ENCODE results near the gene HACD3.
"Not testable (repeated sequence)": the region's sequence is repeated elsewhere in the genome, so short reads cannot be mapped to it uniquely, and the experiment has no call there.

The HACD3 gene

DNA sequence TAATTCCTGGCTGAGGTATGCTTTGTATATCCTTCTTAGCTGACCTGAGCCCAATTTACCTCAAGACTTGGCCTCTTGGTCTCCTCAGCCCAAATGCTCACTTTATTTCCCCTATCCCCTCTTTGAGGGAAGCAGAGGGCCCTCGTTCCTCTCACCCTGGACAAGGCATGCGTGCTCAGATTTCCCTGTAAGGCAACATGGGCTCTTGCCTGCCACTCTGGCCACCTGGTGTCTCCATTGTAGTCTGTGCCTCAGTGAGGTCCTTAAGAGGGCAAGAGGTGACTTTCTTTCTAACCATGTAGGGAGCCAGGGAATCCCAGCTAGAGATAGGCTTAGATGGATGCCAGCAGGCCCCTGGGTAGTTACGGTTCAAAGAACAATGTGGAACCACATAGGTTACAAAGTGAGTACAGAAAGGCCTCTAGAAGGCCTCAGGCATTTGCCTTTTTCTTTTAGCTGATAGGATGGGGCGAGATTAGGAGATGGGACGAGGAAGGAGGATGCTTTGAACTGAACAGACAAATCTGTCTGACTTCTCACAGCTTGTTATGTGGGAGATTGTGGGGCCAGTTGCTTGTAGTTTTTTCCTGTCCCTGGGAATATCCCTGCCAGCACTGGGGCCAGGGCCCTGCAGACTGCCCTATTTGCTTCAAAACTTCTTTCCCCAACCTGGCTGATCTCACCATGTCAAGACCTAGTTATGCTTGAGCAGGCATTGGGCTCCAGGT, 81.8 kb downstream of the HACD3 start:
- peak overlapping the region; percentile 83 for H3K4me3 ChIP-seq (ENCODE audit: low read length)
- H3K27ac ChIP-seq (ENCODE audit: low read length), result no peak overlapping the region
- H3K4me1 ChIP-seq (ENCODE audit: low read length), result peaks cover 16% of the 10 kb centered on the region
- H3K36me3 ChIP-seq (replicated peaks; ENCODE audit: low read depth, low read length), result peaks cover under 1% of the 10 kb centered on the region
- no peak overlapping the region for H2AFZ ChIP-seq (ENCODE audit: low read depth, low read length)
- TF ChIP-seq EZH2phosphoT487 (IDR thresholded peaks at IDR 0.05; ENCODE audit: low read depth), result no peak
- TF ChIP-seq, protein P1, sequence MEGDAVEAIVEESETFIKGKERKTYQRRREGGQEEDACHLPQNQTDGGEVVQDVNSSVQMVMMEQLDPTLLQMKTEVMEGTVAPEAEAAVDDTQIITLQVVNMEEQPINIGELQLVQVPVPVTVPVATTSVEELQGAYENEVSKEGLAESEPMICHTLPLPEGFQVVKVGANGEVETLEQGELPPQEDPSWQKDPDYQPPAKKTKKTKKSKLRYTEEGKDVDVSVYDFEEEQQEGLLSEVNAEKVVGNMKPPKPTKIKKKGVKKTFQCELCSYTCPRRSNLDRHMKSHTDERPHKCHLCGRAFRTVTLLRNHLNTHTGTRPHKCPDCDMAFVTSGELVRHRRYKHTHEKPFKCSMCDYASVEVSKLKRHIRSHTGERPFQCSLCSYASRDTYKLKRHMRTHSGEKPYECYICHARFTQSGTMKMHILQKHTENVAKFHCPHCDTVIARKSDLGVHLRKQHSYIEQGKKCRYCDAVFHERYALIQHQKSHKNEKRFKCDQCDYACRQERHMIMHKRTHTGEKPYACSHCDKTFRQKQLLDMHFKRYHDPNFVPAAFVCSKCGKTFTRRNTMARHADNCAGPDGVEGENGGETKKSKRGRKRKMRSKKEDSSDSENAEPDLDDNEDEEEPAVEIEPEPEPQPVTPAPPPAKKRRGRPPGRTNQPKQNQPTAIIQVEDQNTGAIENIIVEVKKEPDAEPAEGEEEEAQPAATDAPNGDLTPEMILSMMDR (IDR thresholded peaks at IDR 0.05; ENCODE audit: low read depth, low read length), result no peak
- H3K9ac ChIP-seq (ENCODE audit: low read length), result peak overlapping the region; percentile 80
- peak overlapping the region; percentile 88 for H3K4me2 ChIP-seq (ENCODE audit: low read length)
- H4K20me1 ChIP-seq (ENCODE audit: insufficient read depth, low read length), result no peaks in the 10 kb centered on the region
- no peaks in the 10 kb centered on the region for H3K9me3 ChIP-seq (ENCODE audit: insufficient read depth, low read length)
- peaks cover 10% of the 10 kb centered on the region for H3K27me3 ChIP-seq (ENCODE audit: low read depth, low read length)
- peaks cover 19% of the 10 kb centered on the region for H3K79me2 ChIP-seq (ENCODE audit: low read length)

DNA sequence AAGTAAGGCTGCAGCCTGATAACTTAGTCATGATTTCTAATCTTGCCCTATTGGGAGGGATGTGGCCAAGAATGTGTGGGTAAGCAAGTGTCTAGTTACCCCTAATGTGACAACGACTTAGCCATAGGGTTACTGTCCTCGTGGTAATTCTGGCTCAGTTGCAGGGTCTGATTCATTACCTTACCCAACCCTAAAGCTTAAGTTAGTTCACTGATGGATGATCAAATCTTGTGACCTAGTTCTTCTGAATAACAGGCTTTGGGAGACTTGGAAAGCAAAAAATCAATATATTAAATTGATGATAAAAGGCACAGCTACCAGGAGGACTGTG, 82.3 kb downstream of the HACD3 start:
- peaks cover 19% of the 10 kb centered on the region for H3K79me2 ChIP-seq (ENCODE audit: low read length)
- H3K4me1 ChIP-seq (ENCODE audit: low read length), result peaks cover 16% of the 10 kb centered on the region
- H3K9me3 ChIP-seq (ENCODE audit: insufficient read depth, low read length), result no peaks in the 10 kb centered on the region
- no peak overlapping the region for H3K27ac ChIP-seq (ENCODE audit: low read length)
- H3K9ac ChIP-seq (ENCODE audit: low read length), result no peak overlapping the region
- no peak overlapping the region for H3K4me3 ChIP-seq (ENCODE audit: low read length)
- H2AFZ ChIP-seq (ENCODE audit: low read depth, low read length), result no peak overlapping the region
- H3K27me3 ChIP-seq (ENCODE audit: low read depth, low read length), result peaks cover 10% of the 10 kb centered on the region
- TF ChIP-seq, protein P1 (IDR thresholded peaks at IDR 0.05; ENCODE audit: low read depth, low read length), result no peak
- no peak for TF ChIP-seq EZH2phosphoT487 (IDR thresholded peaks at IDR 0.05; ENCODE audit: low read depth)
- H3K36me3 ChIP-seq (replicated peaks; ENCODE audit: low read depth, low read length), result no peaks in the 10 kb centered on the region
- no peaks in the 10 kb centered on the region for H4K20me1 ChIP-seq (ENCODE audit: insufficient read depth, low read length)
- H3K4me2 ChIP-seq (ENCODE audit: low read length), result no peak overlapping the region

DNA sequence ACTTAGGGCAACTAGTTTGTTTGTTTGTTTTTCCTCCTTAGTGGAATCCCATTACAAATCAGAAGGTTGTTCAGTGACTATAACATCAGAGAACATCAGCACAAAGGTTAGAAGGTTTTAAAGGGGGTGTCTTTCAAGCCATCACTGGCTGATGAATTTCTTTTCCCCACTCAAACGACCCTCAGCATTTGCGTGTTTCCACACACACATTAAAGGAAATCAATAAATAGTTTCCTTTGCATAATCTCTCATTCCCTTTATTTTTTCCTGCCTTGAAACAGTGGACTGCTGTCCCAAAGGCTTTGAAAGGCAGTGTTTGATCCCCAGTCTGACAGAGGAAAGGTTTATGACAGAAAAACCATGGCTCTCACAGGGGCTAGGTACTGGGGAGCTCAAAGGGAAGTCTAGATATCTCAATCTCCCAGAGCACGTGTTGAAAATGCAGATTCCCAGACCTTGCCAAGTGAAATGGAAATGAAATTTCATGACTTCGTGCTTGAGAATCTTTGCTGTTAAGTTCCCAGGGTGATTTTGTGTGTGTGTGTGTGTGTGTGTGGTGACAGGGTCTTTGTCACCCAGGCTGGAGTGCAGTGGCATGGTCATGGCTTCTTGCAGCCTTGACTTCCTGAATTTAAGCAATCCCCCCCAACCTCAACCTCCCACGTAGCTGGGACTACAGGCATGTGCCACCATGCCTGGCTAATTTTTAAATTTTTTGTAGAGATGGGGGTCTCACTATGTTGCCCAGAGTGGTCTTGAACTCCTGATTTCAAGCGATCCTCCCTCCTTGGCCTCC, 82.9 kb downstream of the HACD3 start:
- H3K9me3 ChIP-seq (ENCODE audit: insufficient read depth, low read length), result no peaks in the 10 kb centered on the region
- TF ChIP-seq, protein P1 (IDR thresholded peaks at IDR 0.05; ENCODE audit: low read depth, low read length), result no peak
- TF ChIP-seq EZH2phosphoT487 (IDR thresholded peaks at IDR 0.05; ENCODE audit: low read depth), result no peak
- H3K27me3 ChIP-seq (ENCODE audit: low read depth, low read length), result peaks cover 10% of the 10 kb centered on the region
- no peak overlapping the region for H3K4me3 ChIP-seq (ENCODE audit: low read length)
- no peak overlapping the region for H2AFZ ChIP-seq (ENCODE audit: low read depth, low read length)
- peaks cover 19% of the 10 kb centered on the region for H3K79me2 ChIP-seq (ENCODE audit: low read length)
- H3K27ac ChIP-seq (ENCODE audit: low read length), result no peak overlapping the region
- H3K36me3 ChIP-seq (replicated peaks; ENCODE audit: low read depth, low read length), result no peaks in the 10 kb centered on the region
- no peaks in the 10 kb centered on the region for H4K20me1 ChIP-seq (ENCODE audit: insufficient read depth, low read length)
- no peak overlapping the region for H3K4me2 ChIP-seq (ENCODE audit: low read length)
- peaks cover 16% of the 10 kb centered on the region for H3K4me1 ChIP-seq (ENCODE audit: low read length)
- no peak overlapping the region for H3K9ac ChIP-seq (ENCODE audit: low read length)

DNA sequence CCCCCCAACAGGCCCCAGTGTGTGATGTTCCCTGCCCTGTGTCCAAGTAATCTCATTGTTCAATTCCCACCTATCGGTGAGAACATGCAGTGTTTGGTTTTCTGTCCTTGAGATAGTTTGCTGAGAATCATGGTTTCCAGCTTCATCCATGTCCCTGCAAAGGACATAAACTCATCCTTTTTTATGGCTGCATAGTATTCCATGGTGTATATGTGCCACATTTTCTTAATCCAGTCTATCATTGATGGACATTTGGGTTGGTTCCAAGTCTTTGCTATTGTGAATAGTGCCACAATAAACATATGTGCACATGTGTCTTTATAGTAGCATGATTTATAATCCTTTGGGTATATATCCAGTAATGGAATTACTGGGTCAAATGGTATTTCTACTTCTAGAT, 85.6 kb downstream of the HACD3 start:
- not testable (repeated sequence) for H3K4me1 ChIP-seq (ENCODE audit: low read length); H3K27ac ChIP-seq (ENCODE audit: low read length); H4K20me1 ChIP-seq (ENCODE audit: insufficient read depth, low read length); H3K9ac ChIP-seq (ENCODE audit: low read length); H2AFZ ChIP-seq (ENCODE audit: low read depth, low read length); H3K4me3 ChIP-seq (ENCODE audit: low read length); H3K9me3 ChIP-seq (ENCODE audit: insufficient read depth, low read length); H3K79me2 ChIP-seq (ENCODE audit: low read length); H3K4me2 ChIP-seq (ENCODE audit: low read length); H3K36me3 ChIP-seq (replicated peaks; ENCODE audit: low read depth, low read length)
- peaks cover 31% of the 10 kb centered on the region for H3K27me3 ChIP-seq (ENCODE audit: low read depth, low read length)

Measured in OCI-LY3 (cell line).